Endothelial cell of umbilical vein (primary cell): Measurements from ENCODE around the gene NDUFA5. TPM values are rescaled to one million over a fixed set of nuclear protein-coding genes. Genes with fewer than 3 reads are reported as not detected.

ENCODE experiments used
- BruUV-seq: library from RNA; stranded (reverse); fragments of 400-500 nt; replicated peaks from 2 replicates; lab custom pipeline; 2021; lab: Mats Ljungman, UMichigan
- CTCF ChIA-PET: fragments of 300-600, 350-600 bp; sonication (Branson Sonifier 250); formaldehyde crosslinking; loops from one replicate; lab custom pipeline; 2021; ENCODE audit warnings: antibody characterized with exemption, inconsistent platforms; lab: Charles Lee
- POLR2A ChIA-PET: fragments of 300-600, 350-600 bp; sonication (Branson Sonifier 250); formaldehyde crosslinking; loops from one replicate; lab custom pipeline; 2021; ENCODE audit warnings: antibody characterized with exemption, inconsistent platforms; lab: Charles Lee
- DNase-seq: peaks from one replicate; pipeline ENCODE4 v3.0.0-alpha.2; 2011; ENCODE audit warnings: low read depth, low spot score
- FAIRE-seq: peaks from 2 replicates; lab custom pipeline; 2011; peaks lifted over from hg19 to GRCh38; lab: Jason Lieb, UNC
- H2AFZ ChIP-seq: 2 replicates; pipeline ENCODE4 v1.6.0; 2012; ENCODE audit warnings: low read depth, low read length, control low read depth, inconsistent platforms
- H3K27ac ChIP-seq: 2 replicates; pipeline ENCODE4 v1.5.1; 2011; ENCODE audit warnings: low read depth, mild to moderate bottlenecking, control low read depth, low read length, moderate library complexity; ENCODE audit not compliant: insufficient read depth
- H3K27me3 ChIP-seq, 2 experiments: 2 replicates each; pipeline versions ENCODE4 v1.6.0 to v1.6.1; 2011; ENCODE audit warnings: low read length in 2 of 2, mixed read lengths in 1 of 2; ENCODE audit not compliant: control insufficient read depth in 2 of 2, insufficient read depth in 2 of 2
- H3K36me3 ChIP-seq, 2 experiments: 2 replicates in 1 of 2; 3 replicates in 1 of 2; pipeline ENCODE4 v1.5.1; 2011; ENCODE audit warnings: low read length in 2 of 2, mild to moderate bottlenecking in 1 of 2, moderate library complexity in 1 of 2; ENCODE audit not compliant: control insufficient read depth in 2 of 2, insufficient read depth in 2 of 2; ENCODE audit errors: extremely low read depth in 1 of 2
- H3K4me1 ChIP-seq: 3 replicates; pipeline ENCODE4 v1.5.1; 2011; ENCODE audit warnings: mild to moderate bottlenecking, low read length; ENCODE audit not compliant: control insufficient read depth, insufficient read depth; ENCODE audit errors: extremely low read depth
- H3K4me2 ChIP-seq: 2 replicates; pipeline ENCODE4 v1.6.1; 2011; ENCODE audit warnings: low read length, control low read depth, mixed read lengths; ENCODE audit not compliant: insufficient read depth
- H3K4me3 ChIP-seq, 3 experiments: fragments of 200-600 bp in 1 of 3; sonication (generic), shearing (Covaris generic) in 1 of 3; replicated peaks in 1 of 3; 2 replicates each; pipeline ENCODE4 v1.5.1; 2011 to 2016; ENCODE audit warnings: control low read depth in 3 of 3, low read length in 3 of 3, mild to moderate bottlenecking in 2 of 3, inconsistent platforms in 1 of 3, low read depth in 1 of 3, moderate library complexity in 1 of 3; ENCODE audit not compliant: insufficient read depth in 1 of 3
- H3K79me2 ChIP-seq: 2 replicates; pipeline ENCODE4 v1.6.0; 2012; ENCODE audit warnings: low read length, inconsistent platforms; ENCODE audit not compliant: control insufficient read depth, insufficient read depth
- H3K9ac ChIP-seq: replicated peaks from 2 replicates; pipeline ENCODE3; 2011; ENCODE audit warnings: low read length, control low read depth; ENCODE audit not compliant: insufficient read depth; ENCODE audit errors: extremely low read depth
- H3K9me1 ChIP-seq: replicated peaks from 3 replicates; pipeline ENCODE4 v1.6.0; 2011; ENCODE audit warnings: mild to moderate bottlenecking, low read length; ENCODE audit not compliant: control insufficient read depth, insufficient read depth; ENCODE audit errors: extremely low read depth
- H3K9me3 ChIP-seq: replicated peaks from 2 replicates; pipeline ENCODE4 v1.5.1; 2012; ENCODE audit warnings: low read length, inconsistent platforms; ENCODE audit not compliant: control insufficient read depth, insufficient read depth
- H4K20me1 ChIP-seq: replicated peaks from 2 replicates; pipeline ENCODE3; 2011; ENCODE audit warnings: mild to moderate bottlenecking, low read length; ENCODE audit not compliant: control insufficient read depth, insufficient read depth; ENCODE audit errors: extremely low read depth
- EZH2 ChIP-seq: IDR thresholded peaks from 2 replicates; pipeline ENCODE4 v1.6.1; 2012; ENCODE audit warnings: borderline replicate concordance, low read depth, mild to moderate bottlenecking, moderate library complexity, low read length, inconsistent platforms; ENCODE audit not compliant: severe bottlenecking
- FOS ChIP-seq: IDR thresholded peaks from 2 replicates; pipeline ENCODE4 v1.6.1; 2011; ENCODE audit warnings: mild to moderate bottlenecking, low read length, moderate library complexity, borderline replicate concordance; ENCODE audit not compliant: insufficient read depth
- GATA2 ChIP-seq: IDR thresholded peaks from 2 replicates; pipeline ENCODE4 v1.7.0; 2011; ENCODE audit warnings: low read depth, mild to moderate bottlenecking, moderate library complexity, mixed read lengths, low read length; ENCODE audit not compliant: insufficient read length, insufficient read depth
- JUN ChIP-seq: IDR thresholded peaks from 2 replicates; pipeline ENCODE4 v1.6.1; 2011; ENCODE audit warnings: borderline replicate concordance, low read depth; ENCODE audit not compliant: insufficient read length, insufficient read depth
- MYC ChIP-seq: IDR thresholded peaks from one replicate; pipeline ENCODE4 v1.6.1; 2011; ENCODE audit warnings: mild to moderate bottlenecking, low read depth, low read length
- POLR2A ChIP-seq: IDR thresholded peaks from 2 replicates; pipeline ENCODE4 v1.6.1; 2012; ENCODE audit warnings: low read depth, mild to moderate bottlenecking, control low read depth, low read length
- POLR2AphosphoS5 ChIP-seq: IDR thresholded peaks from 2 replicates; pipeline ENCODE4 v1.6.1; 2012; ENCODE audit warnings: low read depth, mild to moderate bottlenecking, control low read depth, low read length, moderate library complexity; ENCODE audit not compliant: insufficient read depth
- dilution Hi-C: fragments of 300-500 bp; cut with MboI; formaldehyde crosslinking; loops from one replicate; pipeline ENCODE4 v1.15.0; 2019; ENCODE audit warnings: low sequenced_read_pairs; ENCODE audit not compliant: extremely low pct_ligation_motif_present
- intact Hi-C: fragments of 100-400 bp; cut with micrococcal nuclease; formaldehyde crosslinking; loops from one replicate; pipeline ENCODE4 v1.10.0; 2022
- polyA plus RNA-seq, 4 experiments: library from polyadenylated mRNA; depleted of rRNA in 3 of 4; stranded (reverse) in 3 of 4; unstranded in 1 of 4; fragments of >200 nt; gene quantifications; 2 replicates each; pipeline versions ENCODE4 v1.2.1 to v1.2.3, GENCODE V29; 2011 to 2012; ENCODE audit warnings: missing spikeins in 1 of 4
- total RNA-seq: library from RNA; stranded (reverse); gene quantifications from 2 replicates; pipeline ENCODE4 v1.2.3, GENCODE V29; 2021
- TF ChIP-seq, protein P1 (sequence below): IDR thresholded peaks from 2 replicates; pipeline ENCODE4 v1.6.1; 2011; ENCODE audit not compliant: insufficient read depth, insufficient read length
- TF ChIP-seq, protein P2 (sequence below), 2 donors: IDR thresholded peaks; 1 replicate in 1 of 2; 2 replicates in 1 of 2; pipeline ENCODE4 v1.5.1; 2011; ENCODE audit warnings: low read length in 2 of 2, mild to moderate bottlenecking in 2 of 2, moderate library complexity in 2 of 2, control low read depth in 1 of 2, inconsistent platforms in 1 of 2, low read depth in 1 of 2; ENCODE audit not compliant: insufficient read depth in 1 of 2; ENCODE audit errors: extremely low read depth in 1 of 2

The NDUFA5 gene
- total and polyA plus RNA-seq, 2 donors (not counting 3 experiments of a cell fraction or from before 2014, with no cell fraction given): 6.2 to 62.3 TPM

DNA sequence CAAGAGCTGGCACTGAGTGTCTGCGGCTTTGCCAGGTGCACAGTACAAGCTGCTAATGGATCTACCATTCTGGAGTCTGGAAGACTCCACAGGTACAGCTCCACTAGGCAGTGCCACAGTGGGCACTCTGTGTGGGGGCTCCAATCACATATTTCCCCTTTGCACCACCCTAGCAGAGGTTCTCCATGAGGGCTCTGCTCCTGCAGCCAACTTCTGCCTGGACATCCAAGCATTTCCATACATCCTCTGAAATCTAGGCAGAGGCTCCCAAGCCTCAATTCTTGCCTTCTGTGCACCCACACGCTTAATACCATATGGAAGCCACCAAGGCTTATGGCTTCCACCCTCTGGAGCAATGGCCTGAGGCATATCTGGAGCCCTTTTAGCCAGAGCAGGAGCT, 52.4 kb downstream of the NDUFA5 start:
- Histone ChIP-seq H3K9me1 (no peaks in the 10 kb centered on the region), H3K9ac (no peak overlapping the region), H3K27me3 (no peaks in the 10 kb centered on the region), H3K4me2 (no peak overlapping the region), H3K79me2 (no peaks in the 10 kb centered on the region), H2AFZ (no peak overlapping the region), H3K36me3 (no peaks in the 10 kb centered on the region), H4K20me1 (no peaks in the 10 kb centered on the region), H3K9me3 (no peaks in the 10 kb centered on the region), H3K4me1 (no peaks in the 10 kb centered on the region), H3K27ac (no peak overlapping the region), H3K4me3 (no peak overlapping the region)
- no peak for DNase-seq
- no TSS peak for BruUV-seq
- intact Hi-C loops (no loop called here), dilution Hi-C loops (no loop called here)
- POLR2A ChIA-PET: no interaction called here
- FAIRE-seq: no peak
- CTCF ChIA-PET: interaction anchor here (1.2 to 3.3 kb wide), 2 partner anchors 11 to 14 kb away, joined by 3 to 14 read pairs; no protein-coding TSS in a partner anchor
- no peak for TF ChIP-seq EZH2
- no peak for TF ChIP-seq GATA2
- TF ChIP-seq MYC: no peak
- no peak for TF ChIP-seq JUN
- no peak for TF ChIP-seq POLR2A
- TF ChIP-seq POLR2AphosphoS5: no peak
- no peak for TF ChIP-seq FOS
- TF ChIP-seq, protein P1, sequence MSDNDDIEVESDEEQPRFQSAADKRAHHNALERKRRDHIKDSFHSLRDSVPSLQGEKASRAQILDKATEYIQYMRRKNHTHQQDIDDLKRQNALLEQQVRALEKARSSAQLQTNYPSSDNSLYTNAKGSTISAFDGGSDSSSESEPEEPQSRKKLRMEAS: no peak
- TF ChIP-seq, protein P2, sequence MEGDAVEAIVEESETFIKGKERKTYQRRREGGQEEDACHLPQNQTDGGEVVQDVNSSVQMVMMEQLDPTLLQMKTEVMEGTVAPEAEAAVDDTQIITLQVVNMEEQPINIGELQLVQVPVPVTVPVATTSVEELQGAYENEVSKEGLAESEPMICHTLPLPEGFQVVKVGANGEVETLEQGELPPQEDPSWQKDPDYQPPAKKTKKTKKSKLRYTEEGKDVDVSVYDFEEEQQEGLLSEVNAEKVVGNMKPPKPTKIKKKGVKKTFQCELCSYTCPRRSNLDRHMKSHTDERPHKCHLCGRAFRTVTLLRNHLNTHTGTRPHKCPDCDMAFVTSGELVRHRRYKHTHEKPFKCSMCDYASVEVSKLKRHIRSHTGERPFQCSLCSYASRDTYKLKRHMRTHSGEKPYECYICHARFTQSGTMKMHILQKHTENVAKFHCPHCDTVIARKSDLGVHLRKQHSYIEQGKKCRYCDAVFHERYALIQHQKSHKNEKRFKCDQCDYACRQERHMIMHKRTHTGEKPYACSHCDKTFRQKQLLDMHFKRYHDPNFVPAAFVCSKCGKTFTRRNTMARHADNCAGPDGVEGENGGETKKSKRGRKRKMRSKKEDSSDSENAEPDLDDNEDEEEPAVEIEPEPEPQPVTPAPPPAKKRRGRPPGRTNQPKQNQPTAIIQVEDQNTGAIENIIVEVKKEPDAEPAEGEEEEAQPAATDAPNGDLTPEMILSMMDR (IDR thresholded peaks at IDR 0.05; ENCODE audit: extremely low read depth in 1 of 2, insufficient read depth in 1 of 2, low read depth in 1 of 2, low read length in 2 of 2): no peak
